ENCODE results near the gene ADAM19. TPM values are rescaled to one million over a fixed set of nuclear protein-coding genes. Genes with fewer than 3 reads are reported as not detected.
A peak's percentile ranks its signal among the peaks of the same experiment; 100 is the strongest.
"Not testable (repeated sequence)": the region's sequence is repeated elsewhere in the genome, so short reads cannot be mapped to it uniquely, and the experiment has no call there.

The ADAM19 gene
- total RNA-seq, 2 donors from 2014 or later: 71.2 to 145 TPM

DNA sequence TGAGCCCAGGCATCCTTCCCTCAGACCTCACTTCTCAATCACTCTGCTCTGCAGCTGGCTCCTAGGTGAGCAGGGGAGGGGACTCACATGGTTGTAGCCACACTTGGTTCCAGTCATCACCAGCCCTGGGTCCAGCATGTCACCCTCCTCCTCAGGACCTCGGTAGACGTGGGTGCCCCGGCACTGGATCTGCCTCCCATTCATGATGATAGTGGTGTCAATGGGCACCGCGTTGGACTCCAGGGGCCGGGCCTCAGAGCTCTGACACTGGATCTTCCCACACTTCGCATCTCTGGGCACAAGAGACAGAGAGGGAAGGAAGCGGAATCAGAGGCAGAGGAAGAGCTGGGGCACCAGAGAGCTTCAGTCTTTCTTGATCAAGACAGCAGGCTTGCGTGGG lies 82.7 kb downstream of the ADAM19 start:
- Mint-ChIP-seq H3K4me3 (no peak overlapping the region), H3K27me3 (no peaks in the 10 kb centered on the region), H3K9me3 (no peaks in the 10 kb centered on the region), H3K27ac (peak overlapping the region; percentile 53), H3K4me1 (peaks cover under 1% of the 10 kb centered on the region), H3K36me3 (ENCODE audit: low read depth) (peaks cover 100% of the 10 kb centered on the region)
- no peak for ATAC-seq (replicated peaks)

GRCh38 chr5:157491471-157491995 lies 84.0 kb downstream of the ADAM19 start:
- no peak for ATAC-seq (replicated peaks)
- H3K4me1 Mint-ChIP-seq: peaks cover 5% of the 10 kb centered on the region
- no peak overlapping the region for H3K4me3 Mint-ChIP-seq
- H3K27me3 Mint-ChIP-seq: no peaks in the 10 kb centered on the region
- H3K36me3 Mint-ChIP-seq (ENCODE audit: low read depth): peaks cover 100% of the 10 kb centered on the region
- H3K27ac Mint-ChIP-seq: no peak overlapping the region
- H3K9me3 Mint-ChIP-seq: no peaks in the 10 kb centered on the region

DNA sequence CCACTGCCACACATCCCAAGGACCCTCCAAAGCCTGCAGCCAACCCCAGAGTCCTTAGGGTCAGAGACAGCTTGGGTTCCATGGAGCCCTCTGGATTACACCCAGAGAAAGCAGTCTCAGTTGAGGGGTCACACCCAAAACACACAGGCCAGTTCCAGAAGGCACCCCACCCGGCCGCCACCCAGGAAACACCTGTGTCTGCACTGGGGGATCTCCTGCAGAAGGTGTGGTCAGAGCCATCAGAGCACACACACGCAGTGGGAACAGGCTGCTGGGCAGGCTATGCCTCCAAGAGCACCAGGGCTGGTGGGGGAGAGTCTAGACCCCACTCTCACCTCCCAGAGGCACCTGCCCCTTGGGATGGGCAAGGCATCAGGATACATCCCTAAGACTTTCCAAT lies 88.2 kb downstream of the ADAM19 start:
- no peak for ATAC-seq (replicated peaks)
- Mint-ChIP-seq H3K4me1 (peaks cover 10% of the 10 kb centered on the region), H3K27ac (peak overlapping the region; percentile 46), H3K27me3 (no peaks in the 10 kb centered on the region), H3K4me3 (no peak overlapping the region), H3K9me3 (no peaks in the 10 kb centered on the region), H3K36me3 (ENCODE audit: low read depth) (peaks cover 100% of the 10 kb centered on the region)

GRCh38 chr5:157486861-157487260 lies 88.7 kb downstream of the ADAM19 start:
- Mint-ChIP-seq H3K27me3 (no peaks in the 10 kb centered on the region), H3K36me3 (ENCODE audit: low read depth) (peaks cover 100% of the 10 kb centered on the region), H3K27ac (peak overlapping the region; percentile 46), H3K4me3 (no peak overlapping the region), H3K4me1 (peaks cover 10% of the 10 kb centered on the region), H3K9me3 (no peaks in the 10 kb centered on the region)
- ATAC-seq (replicated peaks): no peak

DNA sequence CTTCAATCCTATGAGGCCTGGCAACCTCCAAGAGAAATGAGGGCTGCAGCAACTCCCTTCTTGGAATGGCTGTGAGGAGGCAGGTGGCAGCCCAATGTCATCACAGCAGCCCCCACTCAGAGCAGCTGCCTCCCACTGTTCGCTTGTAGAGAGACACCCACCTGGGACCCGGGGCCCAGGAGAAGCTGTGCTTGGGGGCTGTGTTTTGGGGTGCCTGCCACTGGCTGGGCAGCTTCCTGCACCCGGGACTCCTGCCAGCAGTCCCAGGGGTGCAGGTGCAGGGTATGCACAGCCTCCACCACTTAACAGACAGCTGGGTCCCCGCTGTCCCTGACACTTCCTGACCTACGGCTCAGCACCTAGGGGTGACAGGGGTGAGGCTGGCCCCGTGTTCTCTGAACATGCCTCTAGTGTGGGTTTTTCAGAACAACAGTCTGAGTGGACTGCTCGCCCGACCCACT lies 89.3 kb downstream of the ADAM19 start:
- H3K36me3 Mint-ChIP-seq (ENCODE audit: low read depth): peaks cover 100% of the 10 kb centered on the region
- ATAC-seq (replicated peaks): no peak
- H3K27ac Mint-ChIP-seq: peak overlapping the region; percentile 65
- H3K4me1 Mint-ChIP-seq: peaks cover 10% of the 10 kb centered on the region
- no peaks in the 10 kb centered on the region for H3K27me3 Mint-ChIP-seq
- H3K9me3 Mint-ChIP-seq: no peaks in the 10 kb centered on the region
- H3K4me3 Mint-ChIP-seq: no peak overlapping the region

DNA sequence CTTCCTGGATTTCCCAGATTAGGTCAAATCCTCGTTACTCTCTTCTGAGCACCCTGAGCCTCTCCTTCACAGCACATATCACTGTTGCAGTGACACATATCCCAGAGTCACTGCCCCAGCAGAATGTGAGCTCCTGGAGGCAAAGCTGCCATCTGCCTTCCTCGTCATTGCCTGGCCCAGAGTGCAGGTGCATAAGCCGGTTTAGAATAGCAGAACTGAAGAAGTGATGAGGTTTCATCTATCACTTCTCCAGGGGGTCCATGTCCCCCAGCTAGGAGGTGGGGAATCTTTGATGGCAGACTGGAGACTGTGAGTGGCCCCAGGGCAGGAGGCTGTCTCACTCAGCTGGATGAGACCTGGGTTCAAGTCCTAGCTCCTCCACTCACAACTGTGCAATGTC lies 89.8 kb downstream of the ADAM19 start:
- H3K4me1 Mint-ChIP-seq: peaks cover 10% of the 10 kb centered on the region
- peak overlapping the region; percentile 65 for H3K27ac Mint-ChIP-seq
- H3K36me3 Mint-ChIP-seq (ENCODE audit: low read depth): peaks cover 100% of the 10 kb centered on the region

DNA sequence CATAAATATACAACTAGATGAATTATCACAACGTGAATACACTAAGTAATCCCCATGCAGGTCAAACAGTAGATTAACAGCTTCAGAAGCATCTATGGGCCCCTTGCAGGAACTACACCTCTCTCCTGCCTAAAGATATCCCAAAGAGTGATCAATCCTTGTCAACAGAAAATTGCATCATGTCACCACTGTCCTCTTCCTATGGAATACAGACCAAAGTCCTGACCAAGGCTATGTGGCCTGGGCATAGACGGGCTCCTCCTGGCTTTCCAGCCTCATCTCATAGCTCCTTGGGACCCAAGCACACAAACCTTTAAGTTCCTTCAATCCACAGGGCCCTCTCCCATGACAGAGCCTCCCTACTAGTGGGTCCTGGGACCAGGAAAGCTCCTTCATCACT lies 90.2 kb downstream of the ADAM19 start:
- H3K36me3 Mint-ChIP-seq (ENCODE audit: low read depth): peaks cover 100% of the 10 kb centered on the region
- H3K9me3 Mint-ChIP-seq: no peaks in the 10 kb centered on the region
- no peak for ATAC-seq (replicated peaks)
- H3K4me3 Mint-ChIP-seq: no peak overlapping the region
- H3K4me1 Mint-ChIP-seq: peaks cover 10% of the 10 kb centered on the region
- no peaks in the 10 kb centered on the region for H3K27me3 Mint-ChIP-seq
- peak overlapping the region; percentile 65 for H3K27ac Mint-ChIP-seq

More for the DNA sequence above, 89.8 kb downstream of the ADAM19 start:
- H3K4me3 Mint-ChIP-seq: no peak overlapping the region
- no peaks in the 10 kb centered on the region for H3K27me3 Mint-ChIP-seq
- H3K9me3 Mint-ChIP-seq: no peaks in the 10 kb centered on the region
- no peak for ATAC-seq (replicated peaks)

- peaks cover 100% of the 10 kb centered on the region for H3K36me3 Mint-ChIP-seq (ENCODE audit: low read depth)
- no peak overlapping the region for H3K4me3 Mint-ChIP-seq
- H3K27ac Mint-ChIP-seq: no peak overlapping the region
- H3K9me3 Mint-ChIP-seq: no peaks in the 10 kb centered on the region
- H3K4me1 Mint-ChIP-seq: peaks cover 12% of the 10 kb centered on the region
- no peak for ATAC-seq (replicated peaks)
- H3K27me3 Mint-ChIP-seq: no peaks in the 10 kb centered on the region
These were observed 90.8 kb downstream of the ADAM19 start for GRCh38 chr5:157484768-157485167.

GRCh38 chr5:157482702-157483101 lies 92.9 kb downstream of the ADAM19 start:
- not testable (repeated sequence) for H3K27ac Mint-ChIP-seq; H3K4me3 Mint-ChIP-seq; H3K27me3 Mint-ChIP-seq; ATAC-seq (replicated peaks); H3K9me3 Mint-ChIP-seq
- H3K4me1 Mint-ChIP-seq: peaks cover 17% of the 10 kb centered on the region
- H3K36me3 Mint-ChIP-seq (ENCODE audit: low read depth): peaks cover 100% of the 10 kb centered on the region

- H3K36me3 Mint-ChIP-seq (ENCODE audit: low read depth): peaks cover 100% of the 10 kb centered on the region
- no peaks in the 10 kb centered on the region for H3K27me3 Mint-ChIP-seq
- H3K4me3 Mint-ChIP-seq: no peak overlapping the region
- no peak for ATAC-seq (replicated peaks)
- H3K9me3 Mint-ChIP-seq: no peaks in the 10 kb centered on the region
- peaks cover 19% of the 10 kb centered on the region for H3K4me1 Mint-ChIP-seq
- peak overlapping the region; percentile 61 for H3K27ac Mint-ChIP-seq
These were observed 93.9 kb downstream of the ADAM19 start for GRCh38 chr5:157481666-157482065.

DNA sequence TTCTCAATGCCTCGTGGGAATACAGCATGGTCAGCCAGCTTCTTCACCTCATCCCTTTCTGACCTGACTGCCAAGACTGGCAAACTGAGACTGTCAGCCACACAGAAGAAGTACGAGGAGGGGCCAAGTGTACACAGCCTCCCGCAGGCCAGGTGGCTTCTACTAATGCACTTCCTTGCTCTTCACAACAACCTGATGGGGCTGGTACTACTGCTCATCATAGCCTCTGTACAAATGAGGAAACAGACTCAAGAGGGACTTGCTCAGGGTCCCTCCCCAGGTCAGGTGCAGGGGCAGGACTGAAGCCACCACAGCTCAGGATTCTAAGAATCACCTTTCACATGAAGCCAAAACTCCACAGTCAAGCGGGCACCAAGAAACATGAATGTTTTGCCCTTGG lies 94.3 kb downstream of the ADAM19 start:
- H3K4me1 Mint-ChIP-seq: peaks cover 19% of the 10 kb centered on the region

GRCh38 chr5:157479612-157480510 lies 95.7 kb downstream of the ADAM19 start:
- Mint-ChIP-seq H3K4me1 (peaks cover 23% of the 10 kb centered on the region), H3K9me3 (no peaks in the 10 kb centered on the region), H3K27ac (peak overlapping the region; percentile 80), H3K36me3 (ENCODE audit: low read depth) (peaks cover 96% of the 10 kb centered on the region), H3K27me3 (no peaks in the 10 kb centered on the region), H3K4me3 (no peak overlapping the region)
- ATAC-seq (replicated peaks): no peak

More for the DNA sequence above, 94.3 kb downstream of the ADAM19 start:
- no peaks in the 10 kb centered on the region for H3K27me3 Mint-ChIP-seq
- no peak for ATAC-seq (replicated peaks)
- peak overlapping the region; percentile 61 for H3K27ac Mint-ChIP-seq
- no peaks in the 10 kb centered on the region for H3K9me3 Mint-ChIP-seq
- H3K4me3 Mint-ChIP-seq: no peak overlapping the region
- H3K36me3 Mint-ChIP-seq (ENCODE audit: low read depth): peaks cover 99% of the 10 kb centered on the region

DNA sequence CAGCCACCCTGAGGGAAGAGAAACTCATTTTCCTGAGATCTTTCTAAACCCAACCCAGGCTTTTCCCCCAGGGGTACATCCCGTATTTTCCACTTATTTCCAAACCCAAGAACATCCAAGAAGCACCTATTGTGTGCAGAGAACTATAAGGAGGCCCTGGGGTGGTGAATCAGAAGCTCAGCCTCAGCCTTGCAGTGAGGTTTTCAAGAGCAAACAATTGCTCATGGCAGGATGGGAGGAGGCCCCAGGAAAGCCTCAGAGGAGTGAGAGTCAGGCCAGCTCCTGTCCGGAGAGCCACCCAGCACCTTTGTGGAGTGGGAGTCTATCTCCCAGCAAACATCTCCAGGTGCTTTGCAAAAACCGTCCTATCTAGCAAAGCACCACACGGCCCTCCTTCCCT lies 96.4 kb downstream of the ADAM19 start:
- ATAC-seq (replicated peaks): no peak
- Mint-ChIP-seq H3K27me3 (no peaks in the 10 kb centered on the region), H3K36me3 (ENCODE audit: low read depth) (peaks cover 95% of the 10 kb centered on the region), H3K27ac (peak overlapping the region; percentile 80), H3K4me1 (peaks cover 23% of the 10 kb centered on the region), H3K9me3 (no peaks in the 10 kb centered on the region), H3K4me3 (no peak overlapping the region)

DNA sequence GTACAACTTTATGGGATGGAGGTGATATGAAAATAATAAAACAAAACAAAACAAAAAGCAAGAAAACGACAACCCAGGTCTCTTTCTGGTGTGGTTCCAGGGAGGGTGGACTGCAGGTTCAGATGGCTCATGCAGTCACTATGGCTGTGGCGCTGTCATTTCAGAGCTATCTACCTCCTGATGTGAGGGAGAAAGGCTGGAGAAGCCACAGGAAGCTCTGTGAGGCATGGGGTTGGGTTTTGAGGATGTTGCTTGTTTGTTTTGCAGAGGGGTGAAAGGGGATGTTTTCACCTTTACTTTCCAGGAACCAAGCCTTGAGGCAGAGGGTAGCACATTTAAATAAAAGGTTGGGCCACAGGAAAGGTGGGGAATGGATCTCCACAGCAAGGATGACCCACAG lies 96.8 kb downstream of the ADAM19 start:
- H3K4me1 Mint-ChIP-seq: peaks cover 23% of the 10 kb centered on the region
- no peaks in the 10 kb centered on the region for H3K9me3 Mint-ChIP-seq
- no peak overlapping the region for H3K4me3 Mint-ChIP-seq
- no peaks in the 10 kb centered on the region for H3K27me3 Mint-ChIP-seq
- ATAC-seq (replicated peaks): no peak
- peak overlapping the region; percentile 80 for H3K27ac Mint-ChIP-seq
- H3K36me3 Mint-ChIP-seq (ENCODE audit: low read depth): peaks cover 95% of the 10 kb centered on the region
